H9 (cell line): Measurements from ENCODE around the gene PTPRB. TPM values are rescaled to one million over a fixed set of nuclear protein-coding genes. Genes with fewer than 3 reads are reported as not detected.

Experiments used
- DNase-seq: peaks from one replicate; pipeline ENCODE4 v3.0.0-alpha.2; 2017
- H2AFZ ChIP-seq: one replicate; pipeline ENCODE4 v1.6.1; 2013; ENCODE audit warnings: mild to moderate bottlenecking, low read length, control low read depth, moderate library complexity
- H2AK5ac ChIP-seq: 2 replicates; pipeline ENCODE4 v1.6.1; 2013; ENCODE audit warnings: low read length, control low read depth, mixed read lengths; ENCODE audit not compliant: insufficient read length
- H2BK120ac ChIP-seq: one replicate; pipeline ENCODE4 v1.6.1; 2013; ENCODE audit warnings: low read depth, mild to moderate bottlenecking, low read length, control low read depth, inconsistent platforms; ENCODE audit not compliant: poor library complexity, severe bottlenecking
- H2BK12ac ChIP-seq: 2 replicates; pipeline ENCODE4 v1.6.1; 2013; ENCODE audit warnings: low read length, control low read depth, mixed read lengths, low read depth; ENCODE audit not compliant: insufficient read length
- H2BK15ac ChIP-seq: 2 replicates; pipeline ENCODE4 v1.6.1; 2013; ENCODE audit warnings: low read depth, low read length, control low read depth
- H2BK20ac ChIP-seq: one replicate; pipeline ENCODE4 v1.6.1; 2013; ENCODE audit warnings: low read depth, mild to moderate bottlenecking, low read length, control low read depth, inconsistent platforms; ENCODE audit not compliant: poor library complexity, severe bottlenecking
- H2BK5ac ChIP-seq: 2 replicates; pipeline ENCODE4 v1.6.1; 2013; ENCODE audit warnings: low read length, control low read depth, mixed read lengths; ENCODE audit not compliant: insufficient read length
- H3K14ac ChIP-seq: 2 replicates; pipeline ENCODE4 v1.6.1; 2013; ENCODE audit warnings: low read length, control low read depth; ENCODE audit not compliant: insufficient read depth
- H3K18ac ChIP-seq: 2 replicates; pipeline ENCODE4 v1.6.1; 2013; ENCODE audit warnings: low read depth, mild to moderate bottlenecking, mixed read lengths, low read length, control low read depth; ENCODE audit not compliant: insufficient read length
- H3K23ac ChIP-seq: 2 replicates; pipeline ENCODE4 v1.6.1; 2013; ENCODE audit warnings: low read length, control low read depth, mixed read lengths, low read depth; ENCODE audit not compliant: insufficient read length
- H3K23me2 ChIP-seq: 2 replicates; pipeline ENCODE4 v1.6.1; 2013; ENCODE audit warnings: low read depth, mild to moderate bottlenecking, mixed read lengths, low read length, control low read depth; ENCODE audit not compliant: insufficient read length, poor library complexity, severe bottlenecking
- H3K27ac ChIP-seq: 2 replicates; pipeline ENCODE4 v1.5.1; 2013; ENCODE audit warnings: low read length, control low read depth, mixed read lengths, low read depth; ENCODE audit not compliant: insufficient read length
- H3K27me3 ChIP-seq: 2 replicates; pipeline ENCODE4 v1.6.1; 2013; ENCODE audit warnings: low read length, control low read depth, inconsistent platforms; ENCODE audit not compliant: insufficient read depth
- H3K4ac ChIP-seq: 2 replicates; pipeline ENCODE4 v1.6.1; 2013; ENCODE audit warnings: low read depth, mild to moderate bottlenecking, control low read depth, inconsistent platforms, low read length, moderate library complexity
- H3K4me1 ChIP-seq: 2 replicates; pipeline ENCODE4 v1.6.1; 2013; ENCODE audit warnings: low read length, control low read depth, inconsistent platforms; ENCODE audit not compliant: insufficient read depth
- H3K4me2 ChIP-seq: 2 replicates; pipeline ENCODE4 v1.6.1; 2013; ENCODE audit warnings: low read length, control low read depth, mixed read lengths; ENCODE audit not compliant: insufficient read length, insufficient read depth
- H3K56ac ChIP-seq: 2 replicates; pipeline ENCODE4 v1.6.1; 2013; ENCODE audit warnings: low read depth, mild to moderate bottlenecking, mixed read lengths, low read length, control low read depth; ENCODE audit not compliant: insufficient read length
- H3K79me1 ChIP-seq: 2 replicates; pipeline ENCODE4 v1.6.1; 2013; ENCODE audit warnings: low read depth, mild to moderate bottlenecking, moderate library complexity, low read length, control low read depth, inconsistent platforms; ENCODE audit not compliant: insufficient read depth, poor library complexity, severe bottlenecking
- H3K79me2 ChIP-seq: 2 replicates; pipeline ENCODE4 v1.6.1; 2013; ENCODE audit warnings: low read length, control low read depth, inconsistent platforms; ENCODE audit not compliant: insufficient read depth
- H3K9ac ChIP-seq: 2 replicates; pipeline ENCODE4 v1.6.1; 2013; ENCODE audit warnings: low read length, control low read depth, mixed read lengths; ENCODE audit not compliant: insufficient read length; ENCODE audit errors: extremely low read depth
- H3K9me3 ChIP-seq: one replicate; pipeline ENCODE4 v1.6.1; 2013; ENCODE audit warnings: low read depth, low read length, inconsistent platforms; ENCODE audit not compliant: control insufficient read depth
- H3T11ph ChIP-seq: one replicate; pipeline ENCODE4 v1.6.1; 2013; ENCODE audit warnings: mild to moderate bottlenecking, low read length, control low read depth, inconsistent platforms
- H4K20me1 ChIP-seq: one replicate; pipeline ENCODE4 v1.6.1; 2013; ENCODE audit not compliant: control insufficient read depth, insufficient read length, insufficient read depth
- H4K5ac ChIP-seq: 2 replicates; pipeline ENCODE4 v1.6.1; 2013; ENCODE audit warnings: low read depth, mild to moderate bottlenecking, mixed read lengths, low read length, control low read depth; ENCODE audit not compliant: insufficient read length
- H4K8ac ChIP-seq: replicated peaks from 2 replicates; pipeline ENCODE4 v1.6.1; 2013; ENCODE audit warnings: low read length, control low read depth, mixed read lengths, low read depth; ENCODE audit not compliant: insufficient read length
- H4K91ac ChIP-seq: 2 replicates; pipeline ENCODE4 v1.6.1; 2013; ENCODE audit warnings: low read depth, mild to moderate bottlenecking, moderate library complexity, mixed read lengths, low read length, control low read depth; ENCODE audit not compliant: insufficient read length
- H3K27ac Mint-ChIP-seq, 3 experiments: 2 replicates in 2 of 3; 3 replicates in 1 of 3; pipeline ENCODE4 v1.8.0; 2020 to 2021; ENCODE audit warnings: mixed read lengths in 3 of 3, mild to moderate bottlenecking in 1 of 3, moderate library complexity in 1 of 3
- H3K27me3 Mint-ChIP-seq: 2 replicates; pipeline ENCODE4 v1.8.0; 2021; ENCODE audit warnings: low read depth, mild to moderate bottlenecking, moderate library complexity, mixed read lengths
- H3K36me3 Mint-ChIP-seq, 3 experiments: 2 replicates in 2 of 3; 3 replicates in 1 of 3; pipeline ENCODE4 v1.8.0; 2020 to 2021; ENCODE audit warnings: low read depth in 3 of 3, mixed read lengths in 3 of 3; ENCODE audit not compliant: insufficient read depth in 1 of 3
- H3K4me1 Mint-ChIP-seq, 2 experiments: 2 replicates each; pipeline ENCODE4 v1.8.0; 2020; ENCODE audit warnings: mixed read lengths in 2 of 2
- H3K4me3 Mint-ChIP-seq, 2 experiments: 2 replicates in 1 of 2; 3 replicates in 1 of 2; pipeline ENCODE4 v1.8.0; 2020 to 2021; ENCODE audit warnings: mild to moderate bottlenecking in 2 of 2, mixed read lengths in 2 of 2, moderate library complexity in 1 of 2
- H3K9me3 Mint-ChIP-seq, 2 experiments: 2 replicates in 1 of 2; 3 replicates in 1 of 2; pipeline ENCODE4 v1.8.0; 2020; ENCODE audit warnings: mild to moderate bottlenecking in 2 of 2, mixed read lengths in 2 of 2, moderate library complexity in 1 of 2
- CTCF ChIP-seq: fragments of 200-600 bp; sonication (generic); conservative IDR thresholded peaks from 3 replicates; pipeline ENCODE4 v1.8.0; 2021; ENCODE audit warnings: antibody characterized with exemption, mild to moderate bottlenecking
- WGBS: extraction: QIAGEN DNeasy Blood & Tissue Kit; methylation state at CpG from one replicate; pipeline ENCODE4 v1.1.7; 2013; ENCODE audit warnings: missing lambda C conversion rate, low lambda C conversion rate, mixed read lengths; ENCODE audit not compliant: insufficient read length; ENCODE audit errors: extremely low coverage; 5-methylcytosine and 5-hydroxymethylcytosine counted together
- total RNA-seq: library from RNA; stranded (reverse); gene quantifications from 2 replicates; pipeline ENCODE4 v1.2.1, GENCODE V29; 2021

The PTPRB gene
- total RNA-seq, 1 experiment from 2014 or later, result 1.4 TPM

DNA sequence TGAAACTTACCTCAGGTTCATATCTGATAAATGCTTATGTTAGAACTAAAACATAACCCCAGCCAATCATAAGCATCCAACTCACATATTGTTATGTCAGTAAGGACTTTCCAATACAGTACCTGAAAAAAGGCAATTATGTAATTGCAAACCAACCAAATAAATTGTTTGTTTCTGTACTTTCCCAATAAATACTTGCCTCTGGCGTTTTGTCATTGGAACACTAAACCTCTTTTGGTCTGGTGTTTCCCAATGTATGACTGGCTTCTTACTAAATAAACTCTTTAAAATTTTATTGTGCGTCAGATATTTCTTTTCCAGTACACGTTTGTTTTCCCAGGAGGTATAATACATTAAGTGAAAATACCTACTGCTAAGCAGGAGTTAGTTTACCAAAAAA lies 6.7 kb upstream of the PTPRB start:
- Histone ChIP-seq H3K18ac (no peak overlapping the region), H2BK5ac (no peak overlapping the region), H3K79me1 (no peaks in the 10 kb centered on the region), H3K27me3 (no peaks in the 10 kb centered on the region), H2AK5ac (no peak overlapping the region), H3K4ac (no peak overlapping the region), H2BK15ac (no peak overlapping the region), H4K91ac (no peak overlapping the region), H2BK120ac (no peak overlapping the region), H3K4me2 (no peak overlapping the region), H3K23me2 (no peaks in the 10 kb centered on the region), H2BK12ac (no peak overlapping the region), H3T11ph (no peak overlapping the region), H4K8ac (no peak overlapping the region), H2BK20ac (no peak overlapping the region), H3K9me3 (no peaks in the 10 kb centered on the region), H4K20me1 (no peaks in the 10 kb centered on the region), H3K4me1 (peaks cover 9% of the 10 kb centered on the region; the same call in 1 of the 2 replicates), H3K56ac (no peak overlapping the region), H3K23ac (no peak overlapping the region), H3K79me2 (no peaks in the 10 kb centered on the region), H3K14ac (no peak overlapping the region), H4K5ac (no peak overlapping the region), H3K27ac (no peak overlapping the region), H3K9ac (no peak overlapping the region), H2AFZ (no peak overlapping the region)
- no peaks in the 10 kb centered on the region for H3K36me3 Mint-ChIP-seq
- WGBS, result no CpG with 5 or more reads among the region's 3 CpGs
- no peak for TF ChIP-seq CTCF
- H3K9me3 Mint-ChIP-seq, result no peaks in the 10 kb centered on the region
- no peak for DNase-seq
- no peak overlapping the region for H3K4me3 Mint-ChIP-seq
- H3K27me3 Mint-ChIP-seq, result no peaks in the 10 kb centered on the region
- H3K27ac Mint-ChIP-seq, result no peak overlapping the region
- H3K4me1 Mint-ChIP-seq, result peaks cover 18 to 36% of the 10 kb centered on the region in 2 experiments
